NOMO-1 treated with dmso at 0.1 percent for 144 hours (cell line): ENCODE measurements around the gene SDE2.
"Not testable (repeated sequence)": the region's sequence is repeated elsewhere in the genome, so short reads cannot be mapped to it uniquely, and the experiment has no call there.

Experiments
- DNase-seq: peaks from one replicate; lab custom pipeline; 2025; ENCODE audit not compliant: unreplicated experiment; lab: John Stamatoyannopoulos, UW

SDE2 gene

GRCh38 chr1:225979421-225979820 is 19.7 kb downstream of the SDE2 start:
- DNase-seq: no peak

GRCh38 chr1:225977937-225978748 is 21.0 kb downstream of the SDE2 start:
- DNase-seq: no peak

- DNase-seq: not testable (repeated sequence)
Measured at GRCh38 chr1:225975146-225975545, 24.0 kb downstream of the SDE2 start.

- no peak for DNase-seq
Measured at GRCh38 chr1:225974454-225974853, 24.7 kb downstream of the SDE2 start.

GRCh38 chr1:225973158-225973557 is 26.0 kb downstream of the SDE2 start:
- no peak for DNase-seq

GRCh38 chr1:225972344-225973152 is 26.6 kb downstream of the SDE2 start:
- no peak for DNase-seq

GRCh38 chr1:225970592-225971157 is 28.5 kb downstream of the SDE2 start:
- not testable (repeated sequence) for DNase-seq

GRCh38 chr1:225969751-225970150 is 29.4 kb downstream of the SDE2 start:
- not testable (repeated sequence) for DNase-seq

GRCh38 chr1:225965231-225965630 is 33.9 kb downstream of the SDE2 start:
- DNase-seq: no peak

- DNase-seq: no peak
Measured at GRCh38 chr1:225963735-225964530, 35.2 kb downstream of the SDE2 start.

GRCh38 chr1:225962440-225962975 is 36.6 kb downstream of the SDE2 start:
- DNase-seq: no peak

- no peak for DNase-seq
Measured at GRCh38 chr1:225961659-225962439, 37.3 kb downstream of the SDE2 start.

- no peak for DNase-seq
Measured at GRCh38 chr1:225958041-225958440, 41.1 kb downstream of the SDE2 start.

GRCh38 chr1:225954753-225955152 is 44.4 kb downstream of the SDE2 start:
- no peak for DNase-seq

- DNase-seq: no peak
Measured at GRCh38 chr1:225953315-225953714, 45.8 kb downstream of the SDE2 start.

- DNase-seq: no peak
Measured at GRCh38 chr1:225950905-225951497, 48.1 kb downstream of the SDE2 start.

GRCh38 chr1:225949041-225949440 is 50.1 kb downstream of the SDE2 start:
- no peak for DNase-seq

- DNase-seq: no peak
Measured at GRCh38 chr1:225946803-225947202, 52.3 kb downstream of the SDE2 start.

GRCh38 chr1:225946082-225946620 is 53.0 kb downstream of the SDE2 start:
- DNase-seq: no peak
